ENCODE measurements around the gene WDR90. TPM values are rescaled to one million over a fixed set of nuclear protein-coding genes. Genes with fewer than 3 reads are reported as not detected.

The WDR90 gene
- total RNA-seq, 1 experiment from 2014 or later, result 68.2 TPM

GRCh38 chr16:680625-680945, 31.4 kb downstream of the WDR90 start:
- Histone ChIP-seq H2BK5ac (ENCODE audit: insufficient read length, low read length) (no peak overlapping the region), H3K23ac (ENCODE audit: insufficient read length, low read depth, low read length) (no peak overlapping the region), H3K23me2 (ENCODE audit: insufficient read length, low read depth, low read length, poor library complexity, severe bottlenecking) (peaks cover 11% of the 10 kb centered on the region), H2AK5ac (ENCODE audit: insufficient read length, low read length) (no peak overlapping the region), H3T11ph (ENCODE audit: low read length) (no peak overlapping the region), H3K4ac (ENCODE audit: low read depth, low read length) (no peak overlapping the region), H2BK20ac (ENCODE audit: low read depth, low read length, poor library complexity, severe bottlenecking) (no peak overlapping the region), H3K56ac (ENCODE audit: insufficient read length, low read depth, low read length) (no peak overlapping the region), H3K9ac (ENCODE audit: extremely low read depth, insufficient read length, low read length) (peak overlapping the region; percentile 14), H3K79me1 (ENCODE audit: insufficient read depth, low read depth, low read length, poor library complexity, severe bottlenecking) (no peaks in the 10 kb centered on the region), H3K9me3 (ENCODE audit: control insufficient read depth, low read depth, low read length) (no peaks in the 10 kb centered on the region), H3K18ac (ENCODE audit: insufficient read length, low read depth, low read length) (no peak overlapping the region), H2AFZ (ENCODE audit: low read length) (no peak overlapping the region), H3K14ac (ENCODE audit: insufficient read depth, low read length) (no peak overlapping the region), H4K91ac (ENCODE audit: insufficient read length, low read depth, low read length) (no peak overlapping the region), H3K27ac (ENCODE audit: insufficient read length, low read depth, low read length) (no peak overlapping the region), H4K5ac (ENCODE audit: insufficient read length, low read depth, low read length) (no peak overlapping the region), H2BK15ac (ENCODE audit: low read depth, low read length) (no peak overlapping the region), H4K20me1 (ENCODE audit: control insufficient read depth, insufficient read depth, insufficient read length) (no peaks in the 10 kb centered on the region), H3K4me2 (ENCODE audit: insufficient read depth, insufficient read length, low read length) (peak overlapping the region; percentile 71), H3K4me1 (ENCODE audit: insufficient read depth, low read length) (no peaks in the 10 kb centered on the region), H3K79me2 (ENCODE audit: insufficient read depth, low read length) (peaks cover 2% of the 10 kb centered on the region; the same call in 1 of the 2 replicates), H4K8ac (replicated peaks; ENCODE audit: insufficient read length, low read depth, low read length) (no peak overlapping the region), H2BK120ac (ENCODE audit: low read depth, low read length, poor library complexity, severe bottlenecking) (no peak overlapping the region), H3K27me3 (ENCODE audit: insufficient read depth, low read length) (no peaks in the 10 kb centered on the region), H2BK12ac (ENCODE audit: insufficient read length, low read depth, low read length) (no peak overlapping the region)
- Mint-ChIP-seq H3K36me3 (ENCODE audit: insufficient read depth in 1 of 3, low read depth in 3 of 3) (peaks cover 14 to 28% (median 26%) of the 10 kb centered on the region in 3 experiments; a peak in 6 of 7 replicates), H3K27me3 (ENCODE audit: low read depth) (no peaks in the 10 kb centered on the region; the same call in 1 of the 2 replicates), H3K9me3 (no peaks in the 10 kb centered on the region), H3K4me3 (peak overlapping the region; percentile 81 to 86), H3K27ac (no peak overlapping the region), H3K4me1 (peaks cover 17 to 35% of the 10 kb centered on the region in 2 experiments)
- TF ChIP-seq, protein P1, sequence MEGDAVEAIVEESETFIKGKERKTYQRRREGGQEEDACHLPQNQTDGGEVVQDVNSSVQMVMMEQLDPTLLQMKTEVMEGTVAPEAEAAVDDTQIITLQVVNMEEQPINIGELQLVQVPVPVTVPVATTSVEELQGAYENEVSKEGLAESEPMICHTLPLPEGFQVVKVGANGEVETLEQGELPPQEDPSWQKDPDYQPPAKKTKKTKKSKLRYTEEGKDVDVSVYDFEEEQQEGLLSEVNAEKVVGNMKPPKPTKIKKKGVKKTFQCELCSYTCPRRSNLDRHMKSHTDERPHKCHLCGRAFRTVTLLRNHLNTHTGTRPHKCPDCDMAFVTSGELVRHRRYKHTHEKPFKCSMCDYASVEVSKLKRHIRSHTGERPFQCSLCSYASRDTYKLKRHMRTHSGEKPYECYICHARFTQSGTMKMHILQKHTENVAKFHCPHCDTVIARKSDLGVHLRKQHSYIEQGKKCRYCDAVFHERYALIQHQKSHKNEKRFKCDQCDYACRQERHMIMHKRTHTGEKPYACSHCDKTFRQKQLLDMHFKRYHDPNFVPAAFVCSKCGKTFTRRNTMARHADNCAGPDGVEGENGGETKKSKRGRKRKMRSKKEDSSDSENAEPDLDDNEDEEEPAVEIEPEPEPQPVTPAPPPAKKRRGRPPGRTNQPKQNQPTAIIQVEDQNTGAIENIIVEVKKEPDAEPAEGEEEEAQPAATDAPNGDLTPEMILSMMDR (conservative IDR thresholded peaks at IDR 0.05), result no peak
- no CpG with 5 or more reads among the region's 38 CpGs for WGBS (ENCODE audit: extremely low coverage, insufficient read length, low lambda C conversion rate)
- no peak for DNase-seq
